Stimulated activated CD8-positive, alpha-beta memory T cell treated with anti-CD3 and anti-CD28 coated beads, Interleukin-12 subunit alpha, Interleukin-12 subunit beta, amount 100 ng/mL, for 1 hour (primary cell): ENCODE measurements around the gene ELOVL5.
"Not testable (repeated sequence)": the region's sequence is repeated elsewhere in the genome, so short reads cannot be mapped to it uniquely, and the experiment has no call there.

Experiments
- DNase-seq: peaks from one replicate; pipeline ENCODE4 v3.0.0-alpha.2; 2020; ENCODE audit warnings: low read depth

Gene ELOVL5

GRCh38 chr6:53328375-53328774 lies 20.4 kb downstream of the ELOVL5 start:
- no peak for DNase-seq

- no peak for DNase-seq
These were observed 21.7 kb downstream of the ELOVL5 start for GRCh38 chr6:53327017-53327395.

- DNase-seq: no peak
These were observed 22.3 kb downstream of the ELOVL5 start for GRCh38 chr6:53326372-53327016.

- no peak for DNase-seq
These were observed 23.0 kb downstream of the ELOVL5 start for GRCh38 chr6:53325785-53326184.

- no peak for DNase-seq
These were observed 26.3 kb downstream of the ELOVL5 start for GRCh38 chr6:53322188-53323029.

GRCh38 chr6:53321701-53322100 lies 27.0 kb downstream of the ELOVL5 start:
- no peak for DNase-seq

- no peak for DNase-seq
These were observed 27.8 kb downstream of the ELOVL5 start for GRCh38 chr6:53320964-53321363.

- DNase-seq: no peak
These were observed 30.3 kb downstream of the ELOVL5 start for GRCh38 chr6:53318429-53318828.

GRCh38 chr6:53317861-53318260 lies 30.9 kb downstream of the ELOVL5 start:
- no peak for DNase-seq

GRCh38 chr6:53317299-53317698 lies 31.5 kb downstream of the ELOVL5 start:
- DNase-seq: not testable (repeated sequence)

- no peak for DNase-seq
These were observed 32.6 kb downstream of the ELOVL5 start for GRCh38 chr6:53316142-53316541.

- DNase-seq: no peak
These were observed 33.5 kb downstream of the ELOVL5 start for GRCh38 chr6:53315086-53315724.

- DNase-seq: no peak
These were observed 34.9 kb downstream of the ELOVL5 start for GRCh38 chr6:53313784-53314400.

- DNase-seq: no peak
These were observed 36.4 kb downstream of the ELOVL5 start for GRCh38 chr6:53312355-53312754.

GRCh38 chr6:53311586-53311935 lies 37.2 kb downstream of the ELOVL5 start:
- DNase-seq: no peak

- DNase-seq: no peak
These were observed 37.8 kb downstream of the ELOVL5 start for GRCh38 chr6:53310771-53311585.

- no peak for DNase-seq
These were observed 38.8 kb downstream of the ELOVL5 start for GRCh38 chr6:53309901-53310300.

GRCh38 chr6:53309059-53309900 lies 39.5 kb downstream of the ELOVL5 start:
- DNase-seq: no peak

- DNase-seq: no peak
These were observed 41.9 kb downstream of the ELOVL5 start for GRCh38 chr6:53306819-53307347.

GRCh38 chr6:53306217-53306616 lies 42.5 kb downstream of the ELOVL5 start:
- DNase-seq: not testable (repeated sequence)
